A549 treated with dexamethasone at 1 μM for 4 hours (cell line): ENCODE results near the gene SPDYE11. TPM values are rescaled to one million over a fixed set of nuclear protein-coding genes. Genes with fewer than 3 reads are reported as not detected.

ENCODE experiments used
- total RNA-seq: library from RNA; stranded (reverse); fragments of 200-300 nt; extraction: Qiagen RNA extraction; gene quantifications from 5 replicates; pipeline ENCODE4 v1.2.3, GENCODE V29; 2022

Gene SPDYE11
- total RNA-seq = not detected in 5 replicates

GRCh38 chr7:73057811-73058210 is at the start of gene SPDYE11:
TSS of gene SPDYE11 (minus strand) at chr7:73057911. CDS start at chr7:73056111, 1,800 bp downstream.

GRCh38 chr7:73085938-73086337 is 28.2 kb upstream of the SPDYE11 start, which contains the start of gene SPDYE9:
TSS of gene SPDYE9 (minus strand) at chr7:73086038. CDS start at chr7:73084238, 1,800 bp downstream.

GRCh38 chr7:73029666-73030065 is 28.0 kb downstream of the SPDYE11 start, which contains the start of gene SPDYE8:
TSS of gene SPDYE8 (minus strand) at chr7:73029766. CDS start at chr7:73027966, 1,800 bp downstream.

Other genes with a start within 250 kb of the SPDYE11 start
- gene TYW1B, start 229.7 kb downstream of the SPDYE11 start, total RNA-seq = 2.9 to 3.2 TPM (median 3.0 TPM) in 5 replicates
- gene POM121, start 132.8 kb downstream of the SPDYE11 start, total RNA-seq = 31.4 to 46.0 TPM (median 45.2 TPM) in 5 replicates
- gene TRIM74, start 88.4 kb downstream of the SPDYE11 start, total RNA-seq = 0.33 to 0.41 TPM (median 0.40 TPM) in 4 of 5 replicates, not detected in the other
- not detected in 5 replicates for gene SPDYE8, start 28.1 kb downstream of the SPDYE11 start, total RNA-seq
- not detected in 5 replicates for gene SPDYE9, start 28.1 kb upstream of the SPDYE11 start, total RNA-seq